ENCODE data around the gene CARTPT.

CARTPT gene

DNA sequence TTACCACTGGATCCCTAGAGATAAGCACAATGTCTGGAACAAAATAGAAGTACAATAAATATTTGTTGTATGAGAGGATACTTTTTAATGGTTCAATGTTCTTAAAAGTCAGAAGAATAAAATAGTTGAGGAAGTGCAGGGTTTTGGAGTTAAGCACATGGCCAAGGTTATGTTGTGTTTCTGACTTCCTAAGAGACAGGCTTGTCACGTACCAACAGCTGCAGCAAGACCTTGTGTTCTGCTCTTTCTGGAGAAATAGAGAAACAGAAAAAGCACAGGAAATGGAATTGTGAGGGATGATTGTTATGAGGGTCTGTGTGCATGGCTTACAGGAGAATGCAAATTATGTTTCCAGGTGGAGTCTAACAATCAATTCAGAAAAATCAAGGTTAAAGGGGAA lies 12.9 kb downstream of the CARTPT start:
- Histone ChIP-seq H3K4me3 (ENCODE audit: insufficient read depth, low read depth, low read length) (no peak overlapping the region), H3K4me1 (ENCODE audit: control insufficient read depth, insufficient read depth, low read length) (no peaks in the 10 kb centered on the region), H3K36me3 (ENCODE audit: control insufficient read depth, insufficient read depth, low read length) (no peaks in the 10 kb centered on the region), H3K27me3 (ENCODE audit: control insufficient read depth, insufficient read depth, low read length, poor library complexity, severe bottlenecking) (no peaks in the 10 kb centered on the region), H3K9me3 (ENCODE audit: control insufficient read depth, low read length) (no peaks in the 10 kb centered on the region), H3K27ac (ENCODE audit: insufficient read depth, low read depth, low read length, poor library complexity, severe bottlenecking) (no peak overlapping the region)
- WGBS, 2 experiments: 82 to 95% methylated on average over 1 of the region's 1 CpG

DNA sequence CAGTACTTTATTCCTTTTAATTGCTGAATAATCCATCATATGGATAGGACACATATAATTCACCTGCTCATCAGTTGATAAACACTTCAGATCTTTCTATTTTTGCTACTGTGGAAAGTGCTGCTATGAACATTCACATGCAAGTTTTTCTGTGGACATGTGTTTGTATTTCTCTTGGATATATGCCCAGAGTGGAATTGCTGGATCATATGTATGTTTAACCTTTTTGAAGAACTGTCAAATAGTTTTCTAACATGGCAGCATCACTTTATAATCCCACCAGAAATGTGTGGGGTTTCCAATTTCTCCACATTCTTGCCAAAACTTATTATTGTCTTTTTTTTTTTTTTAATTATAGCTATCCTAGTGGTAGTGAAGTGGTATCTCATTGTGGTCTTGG lies 15.1 kb downstream of the CARTPT start:
- H3K4me3 ChIP-seq (ENCODE audit: insufficient read depth, low read depth, low read length): no peak overlapping the region
- H3K27me3 ChIP-seq (ENCODE audit: control insufficient read depth, insufficient read depth, low read length, poor library complexity, severe bottlenecking): no peaks in the 10 kb centered on the region
- no peaks in the 10 kb centered on the region for H3K9me3 ChIP-seq (ENCODE audit: control insufficient read depth, low read length)
- H3K4me1 ChIP-seq (ENCODE audit: control insufficient read depth, insufficient read depth, low read length): no peaks in the 10 kb centered on the region
- no peak overlapping the region for H3K27ac ChIP-seq (ENCODE audit: insufficient read depth, low read depth, low read length, poor library complexity, severe bottlenecking)
- H3K36me3 ChIP-seq (ENCODE audit: control insufficient read depth, insufficient read depth, low read length): no peaks in the 10 kb centered on the region

DNA sequence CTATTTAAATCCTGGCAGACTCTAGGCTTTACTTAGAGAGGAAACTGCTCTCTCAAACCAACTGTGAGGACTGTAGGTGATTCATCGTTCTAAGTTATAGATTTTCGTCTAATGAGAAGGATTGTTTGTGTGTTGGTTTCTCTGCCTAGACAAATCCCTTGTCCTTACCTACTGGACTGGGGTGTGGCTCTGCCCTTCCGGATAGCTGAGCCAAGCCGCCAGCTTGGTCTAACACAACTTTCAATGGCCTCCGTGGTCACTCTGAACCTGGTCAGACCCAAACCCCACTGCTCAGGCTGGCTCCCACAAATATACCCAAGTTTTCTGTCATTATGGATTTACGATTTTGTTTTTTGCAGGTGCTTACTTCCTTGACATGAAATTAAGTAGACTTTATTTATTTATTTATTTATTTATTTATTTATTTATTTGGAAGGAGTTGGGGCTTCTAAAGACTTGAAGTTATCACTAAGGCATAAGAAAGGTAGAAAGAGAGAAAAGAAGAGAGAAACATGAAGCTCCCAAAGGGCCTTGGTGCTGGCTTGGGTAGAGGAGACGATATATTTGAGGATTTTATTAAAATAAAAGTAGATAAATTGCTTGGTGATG lies 19.0 kb downstream of the CARTPT start:
- no peak overlapping the region for H3K4me3 ChIP-seq (ENCODE audit: insufficient read depth, low read depth, low read length)
- H3K27me3 ChIP-seq (ENCODE audit: control insufficient read depth, insufficient read depth, low read length, poor library complexity, severe bottlenecking): no peaks in the 10 kb centered on the region
- H3K9me3 ChIP-seq (ENCODE audit: control insufficient read depth, low read length): no peaks in the 10 kb centered on the region
- 93 to 97% methylated on average over 6 to 7 of the region's 7 CpGs for WGBS, 2 experiments
- H3K27ac ChIP-seq (ENCODE audit: insufficient read depth, low read depth, low read length, poor library complexity, severe bottlenecking): no peak overlapping the region
- H3K36me3 ChIP-seq (ENCODE audit: control insufficient read depth, insufficient read depth, low read length): no peaks in the 10 kb centered on the region
- H3K4me1 ChIP-seq (ENCODE audit: control insufficient read depth, insufficient read depth, low read length): no peaks in the 10 kb centered on the region

DNA sequence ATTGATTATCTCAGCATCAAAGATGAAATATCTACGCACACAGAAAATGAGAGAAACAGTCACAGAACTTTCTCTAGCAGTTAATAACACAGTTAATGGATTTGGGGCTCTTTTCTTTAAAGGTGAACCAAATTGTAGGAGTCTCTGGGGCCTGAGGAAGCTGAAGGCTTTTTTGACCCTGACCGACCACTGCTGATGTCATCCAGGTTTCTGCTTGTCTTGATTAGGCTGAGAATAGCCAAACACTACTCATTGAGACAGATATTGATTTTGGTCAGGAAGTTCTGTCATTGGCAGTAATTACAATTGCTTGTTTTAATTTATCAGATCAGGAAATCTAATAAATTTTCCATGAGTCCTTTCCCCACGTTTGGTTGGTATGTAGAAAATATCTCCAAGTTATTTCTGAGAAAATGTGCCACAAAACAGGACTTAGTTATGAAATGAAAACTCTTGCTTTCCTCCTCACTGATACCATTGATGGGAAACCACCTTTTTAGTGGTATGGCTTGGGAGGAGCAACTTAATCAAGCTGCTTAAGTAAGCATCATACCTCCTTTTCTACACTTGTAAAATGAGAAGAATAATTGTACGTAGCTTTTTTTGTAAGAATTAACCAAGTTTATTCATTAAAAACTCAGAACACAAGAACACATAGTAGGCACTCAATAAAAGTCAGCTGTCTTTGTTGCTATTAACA lies 19.7 kb downstream of the CARTPT start:
- Histone ChIP-seq H3K27ac (ENCODE audit: insufficient read depth, low read depth, low read length, poor library complexity, severe bottlenecking) (no peak overlapping the region), H3K4me3 (ENCODE audit: insufficient read depth, low read depth, low read length) (no peak overlapping the region), H3K36me3 (ENCODE audit: control insufficient read depth, insufficient read depth, low read length) (no peaks in the 10 kb centered on the region), H3K9me3 (ENCODE audit: control insufficient read depth, low read length) (no peaks in the 10 kb centered on the region), H3K27me3 (ENCODE audit: control insufficient read depth, insufficient read depth, low read length, poor library complexity, severe bottlenecking) (no peaks in the 10 kb centered on the region), H3K4me1 (ENCODE audit: control insufficient read depth, insufficient read depth, low read length) (no peaks in the 10 kb centered on the region)
- WGBS, 2 experiments: 75 to 91% methylated on average over 3 of the region's 4 CpGs

DNA sequence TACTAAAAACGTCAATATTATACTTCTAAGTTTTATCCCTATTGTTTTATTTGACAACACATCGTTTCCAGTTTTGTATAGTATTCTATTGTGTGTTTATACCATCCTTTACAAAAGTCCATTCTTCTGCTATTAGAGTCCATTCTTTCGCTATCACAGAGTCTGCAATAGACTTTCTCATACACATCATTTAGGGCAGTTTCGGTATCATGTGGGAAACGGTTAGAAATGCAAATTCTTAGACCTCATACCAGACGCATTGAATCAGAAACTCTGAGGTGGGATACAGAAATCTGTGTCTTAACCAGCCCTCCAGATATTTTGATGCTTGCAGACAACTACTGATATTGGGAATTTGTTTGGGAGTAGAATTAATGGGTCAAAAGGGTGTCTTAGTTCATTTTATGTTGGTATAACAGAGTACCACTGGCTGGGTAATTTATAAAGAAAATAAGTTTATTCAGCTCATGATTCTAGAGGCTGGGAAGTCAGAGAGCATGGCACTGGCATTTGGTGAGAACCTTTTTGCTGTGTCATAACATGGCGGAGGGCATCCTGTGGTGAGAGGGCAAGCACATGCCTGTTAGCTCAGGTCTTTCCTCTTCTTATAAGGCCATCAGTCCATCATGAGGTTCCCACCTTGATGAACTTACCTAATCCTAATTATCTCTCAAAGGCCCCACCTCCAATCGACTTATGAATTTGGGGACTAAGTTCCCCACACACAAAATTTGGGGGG lies 21.1 kb downstream of the CARTPT start:
- WGBS, 2 experiments: 92 to 96% methylated on average over 6 to 7 of the region's 8 CpGs
- Histone ChIP-seq H3K27ac (ENCODE audit: insufficient read depth, low read depth, low read length, poor library complexity, severe bottlenecking) (no peak overlapping the region), H3K4me1 (ENCODE audit: control insufficient read depth, insufficient read depth, low read length) (no peaks in the 10 kb centered on the region), H3K9me3 (ENCODE audit: control insufficient read depth, low read length) (no peaks in the 10 kb centered on the region), H3K4me3 (ENCODE audit: insufficient read depth, low read depth, low read length) (no peak overlapping the region), H3K36me3 (ENCODE audit: control insufficient read depth, insufficient read depth, low read length) (no peaks in the 10 kb centered on the region), H3K27me3 (ENCODE audit: control insufficient read depth, insufficient read depth, low read length, poor library complexity, severe bottlenecking) (no peaks in the 10 kb centered on the region)

DNA sequence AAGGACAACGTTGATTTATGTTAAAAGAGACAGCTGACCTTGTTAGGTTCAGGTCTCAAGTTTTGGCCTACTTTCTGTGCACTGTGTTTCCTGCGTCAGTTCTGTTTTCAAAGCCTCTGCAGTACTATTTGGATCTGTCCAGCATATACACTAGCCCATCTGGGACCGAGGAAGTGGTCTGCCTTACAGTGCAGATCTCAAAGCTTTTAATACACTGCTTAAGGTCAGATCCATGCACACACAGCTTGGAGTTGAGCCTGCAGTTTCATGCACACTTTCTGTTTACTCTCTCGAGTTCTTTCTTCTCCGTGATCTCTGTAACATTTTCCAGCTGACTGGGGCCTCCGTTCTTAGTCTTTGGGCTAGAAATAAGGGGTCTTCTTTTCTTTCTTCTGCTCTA lies 24.1 kb downstream of the CARTPT start:
- H3K9me3 ChIP-seq (ENCODE audit: control insufficient read depth, low read length): no peaks in the 10 kb centered on the region
- 87 to 91% methylated on average over 6 of the region's 6 CpGs for WGBS, 2 experiments
- no peak overlapping the region for H3K27ac ChIP-seq (ENCODE audit: insufficient read depth, low read depth, low read length, poor library complexity, severe bottlenecking)
- H3K4me3 ChIP-seq (ENCODE audit: insufficient read depth, low read depth, low read length): no peak overlapping the region
- no peaks in the 10 kb centered on the region for H3K36me3 ChIP-seq (ENCODE audit: control insufficient read depth, insufficient read depth, low read length)
- no peaks in the 10 kb centered on the region for H3K4me1 ChIP-seq (ENCODE audit: control insufficient read depth, insufficient read depth, low read length)
- H3K27me3 ChIP-seq (ENCODE audit: control insufficient read depth, insufficient read depth, low read length, poor library complexity, severe bottlenecking): no peaks in the 10 kb centered on the region

DNA sequence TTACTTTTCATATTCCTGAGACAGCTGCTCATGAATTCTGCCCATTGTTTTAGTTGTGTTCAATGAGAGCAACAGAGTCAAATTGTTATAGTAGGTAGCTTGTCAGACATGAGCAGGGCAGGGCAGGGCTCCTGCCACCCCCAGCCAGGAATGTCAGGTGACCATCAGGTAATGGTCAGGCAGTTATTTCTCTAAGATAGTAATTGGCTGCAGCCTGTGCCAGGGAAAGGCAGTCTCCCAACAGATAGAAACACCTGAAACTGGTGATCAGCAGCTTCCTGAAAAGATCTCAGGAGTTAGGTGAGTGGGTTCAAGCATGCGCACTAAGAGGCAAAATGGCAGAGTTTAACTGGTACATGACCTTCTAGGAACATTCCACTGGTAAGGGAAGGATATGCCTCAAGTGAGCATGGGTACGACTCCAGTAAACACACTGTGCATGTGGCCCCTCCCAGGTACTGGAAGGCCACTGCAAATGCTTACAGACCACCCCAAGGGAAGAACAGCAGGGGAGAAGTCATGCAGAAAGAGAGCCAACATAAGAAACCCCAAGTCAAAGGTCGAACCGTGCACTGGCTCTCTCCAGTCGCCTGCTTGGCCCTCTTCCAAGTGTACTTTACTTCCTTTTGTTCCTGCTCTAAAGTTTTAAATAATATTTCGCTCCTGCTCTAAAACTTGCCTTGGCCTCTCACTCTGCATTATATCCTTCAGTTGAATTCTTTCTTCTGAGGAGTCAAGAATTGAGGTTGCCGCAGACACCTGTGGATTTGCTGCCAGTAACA lies 25.1 kb downstream of the CARTPT start:
- 89 to 91% methylated on average over 7 of the region's 7 CpGs for WGBS, 2 experiments
- no peak overlapping the region for H3K27ac ChIP-seq (ENCODE audit: insufficient read depth, low read depth, low read length, poor library complexity, severe bottlenecking)
- no peaks in the 10 kb centered on the region for H3K36me3 ChIP-seq (ENCODE audit: control insufficient read depth, insufficient read depth, low read length)
- H3K27me3 ChIP-seq (ENCODE audit: control insufficient read depth, insufficient read depth, low read length, poor library complexity, severe bottlenecking): no peaks in the 10 kb centered on the region
- H3K9me3 ChIP-seq (ENCODE audit: control insufficient read depth, low read length): no peaks in the 10 kb centered on the region
- H3K4me3 ChIP-seq (ENCODE audit: insufficient read depth, low read depth, low read length): no peak overlapping the region
- no peaks in the 10 kb centered on the region for H3K4me1 ChIP-seq (ENCODE audit: control insufficient read depth, insufficient read depth, low read length)

DNA sequence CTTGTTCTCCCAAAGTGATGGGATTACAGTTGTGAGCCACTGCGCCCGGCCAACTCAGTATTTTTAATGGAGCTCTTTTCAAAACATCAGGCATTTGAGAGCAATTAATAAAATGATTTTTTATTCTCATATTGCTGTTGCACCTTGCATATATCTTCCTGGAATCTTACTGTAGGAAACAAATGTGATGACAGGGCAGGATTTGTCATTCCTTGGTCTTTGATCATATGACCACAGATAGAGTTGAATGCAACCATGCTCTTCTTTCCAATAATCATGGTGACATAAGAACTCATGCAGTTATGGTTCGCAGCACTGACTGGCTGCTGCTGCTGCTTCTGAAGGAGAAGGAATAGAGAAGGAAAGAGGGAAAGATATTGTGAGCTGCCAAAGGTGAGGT lies 28.1 kb downstream of the CARTPT start:
- H3K4me3 ChIP-seq (ENCODE audit: insufficient read depth, low read depth, low read length): no peak overlapping the region
- WGBS, 2 experiments: 91 to 96% methylated on average over 3 of the region's 3 CpGs
- no peak overlapping the region for H3K27ac ChIP-seq (ENCODE audit: insufficient read depth, low read depth, low read length, poor library complexity, severe bottlenecking)
- no peaks in the 10 kb centered on the region for H3K9me3 ChIP-seq (ENCODE audit: control insufficient read depth, low read length)
- H3K4me1 ChIP-seq (ENCODE audit: control insufficient read depth, insufficient read depth, low read length): no peaks in the 10 kb centered on the region
- no peaks in the 10 kb centered on the region for H3K36me3 ChIP-seq (ENCODE audit: control insufficient read depth, insufficient read depth, low read length)
- no peaks in the 10 kb centered on the region for H3K27me3 ChIP-seq (ENCODE audit: control insufficient read depth, insufficient read depth, low read length, poor library complexity, severe bottlenecking)

DNA sequence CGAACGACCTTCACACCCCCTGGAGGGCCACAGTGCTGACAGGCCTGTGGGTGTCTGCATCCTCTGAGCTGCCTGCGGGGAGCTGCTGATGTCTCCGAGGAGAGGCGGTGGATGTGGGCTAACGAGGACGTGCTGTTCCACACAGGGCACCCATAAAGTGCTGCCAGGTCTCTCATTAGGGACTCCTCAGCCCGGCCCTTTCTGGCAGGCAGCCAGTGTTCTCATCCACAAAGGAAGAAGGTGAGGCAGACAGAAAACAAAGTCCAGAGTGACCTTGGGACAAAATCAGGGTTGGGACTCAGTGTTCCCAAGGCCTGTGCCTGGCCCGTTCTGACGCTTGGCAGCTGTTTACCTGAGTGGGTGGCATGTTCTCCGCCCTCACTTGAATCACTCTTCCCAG lies 29.3 kb downstream of the CARTPT start:
- Histone ChIP-seq H3K4me1 (ENCODE audit: control insufficient read depth, insufficient read depth, low read length) (no peaks in the 10 kb centered on the region), H3K36me3 (ENCODE audit: control insufficient read depth, insufficient read depth, low read length) (no peaks in the 10 kb centered on the region), H3K9me3 (ENCODE audit: control insufficient read depth, low read length) (no peaks in the 10 kb centered on the region), H3K4me3 (ENCODE audit: insufficient read depth, low read depth, low read length) (no peak overlapping the region), H3K27ac (ENCODE audit: insufficient read depth, low read depth, low read length, poor library complexity, severe bottlenecking) (no peak overlapping the region), H3K27me3 (ENCODE audit: control insufficient read depth, insufficient read depth, low read length, poor library complexity, severe bottlenecking) (no peaks in the 10 kb centered on the region)
- 90 to 94% methylated on average over 11 of the region's 11 CpGs for WGBS, 2 experiments

DNA sequence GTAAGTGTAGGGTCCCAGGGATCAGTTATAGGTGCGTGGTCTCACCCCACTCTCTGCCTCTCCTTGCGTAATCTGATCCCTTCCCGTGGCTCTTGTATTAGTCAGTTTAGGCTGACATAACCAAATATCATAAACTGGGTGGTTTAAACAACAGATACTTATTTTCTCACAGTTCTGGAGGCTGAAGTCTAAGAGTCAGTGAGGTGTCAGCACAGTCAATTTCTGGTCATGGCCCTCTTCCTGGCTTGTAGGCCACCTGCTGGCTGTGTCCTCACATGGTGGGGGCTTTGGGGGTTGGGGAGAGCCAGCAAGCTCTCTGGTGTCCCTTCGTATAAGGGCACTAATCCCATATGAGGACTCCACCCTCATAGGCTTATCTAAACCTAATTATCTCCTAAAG lies 32.3 kb downstream of the CARTPT start:
- H3K9me3 ChIP-seq (ENCODE audit: control insufficient read depth, low read length): no peaks in the 10 kb centered on the region
- H3K4me1 ChIP-seq (ENCODE audit: control insufficient read depth, insufficient read depth, low read length): no peaks in the 10 kb centered on the region
- no peaks in the 10 kb centered on the region for H3K36me3 ChIP-seq (ENCODE audit: control insufficient read depth, insufficient read depth, low read length)
- no peaks in the 10 kb centered on the region for H3K27me3 ChIP-seq (ENCODE audit: control insufficient read depth, insufficient read depth, low read length, poor library complexity, severe bottlenecking)
- H3K4me3 ChIP-seq (ENCODE audit: insufficient read depth, low read depth, low read length): no peak overlapping the region
- H3K27ac ChIP-seq (ENCODE audit: insufficient read depth, low read depth, low read length, poor library complexity, severe bottlenecking): no peak overlapping the region
- WGBS, 2 experiments: 85 to 86% methylated on average over 4 of the region's 4 CpGs

Data from ectodermal cell (in vitro differentiated cells).